SU-DHL-6 (cell line): ENCODE data around the gene PIEZO1.

Source experiments
- EZH2phosphoT487 ChIP-seq: fragments of 200-600 bp; sonication (generic), shearing (Covaris generic); conservative IDR thresholded peaks from 2 replicates; pipeline ENCODE4 v1.6.1; 2018; ENCODE audit warnings: mild to moderate bottlenecking, antibody characterized with exemption, low read length, moderate library complexity, mixed read lengths
- TF ChIP-seq, protein P1 (sequence below): fragments of 200-600 bp; sonication (generic); IDR thresholded peaks from one replicate; pipeline ENCODE4 v1.5.1; 2017; ENCODE audit warnings: antibody characterized with exemption, mild to moderate bottlenecking, low read length, moderate library complexity; ENCODE audit not compliant: insufficient read depth, poor library complexity, severe bottlenecking

DNA sequence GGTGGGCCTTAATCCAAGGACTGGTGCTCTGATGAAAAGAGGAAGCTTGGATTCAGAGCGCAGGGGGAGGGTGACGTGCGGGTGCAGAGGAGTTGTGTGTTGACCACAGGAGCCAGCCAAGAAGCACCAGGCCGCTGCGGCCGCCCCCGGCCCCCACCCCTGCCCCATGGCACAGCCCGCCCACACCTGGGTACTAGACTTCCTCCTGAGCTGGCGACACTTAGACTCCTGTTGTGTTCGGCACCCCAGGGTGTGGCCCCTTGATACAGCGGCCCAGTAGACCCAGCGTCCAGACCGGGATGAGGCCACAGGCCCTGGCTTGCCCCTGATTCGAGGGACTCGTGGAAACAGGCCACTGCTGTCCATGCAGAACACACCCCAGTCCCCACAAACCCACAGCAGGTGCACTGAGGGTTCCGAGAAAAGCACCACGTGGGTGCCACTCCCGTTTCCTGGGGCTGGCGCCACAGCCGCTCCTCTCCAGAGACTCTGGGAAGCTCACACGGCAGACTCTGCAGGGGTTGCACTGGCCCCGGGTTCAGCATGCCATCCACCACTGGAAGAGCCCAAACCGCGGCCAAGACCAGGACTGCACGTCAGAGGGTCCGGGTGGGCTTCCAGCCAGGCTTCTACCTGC is 93.0 kb downstream of the PIEZO1 start:
- TF ChIP-seq, protein P1, sequence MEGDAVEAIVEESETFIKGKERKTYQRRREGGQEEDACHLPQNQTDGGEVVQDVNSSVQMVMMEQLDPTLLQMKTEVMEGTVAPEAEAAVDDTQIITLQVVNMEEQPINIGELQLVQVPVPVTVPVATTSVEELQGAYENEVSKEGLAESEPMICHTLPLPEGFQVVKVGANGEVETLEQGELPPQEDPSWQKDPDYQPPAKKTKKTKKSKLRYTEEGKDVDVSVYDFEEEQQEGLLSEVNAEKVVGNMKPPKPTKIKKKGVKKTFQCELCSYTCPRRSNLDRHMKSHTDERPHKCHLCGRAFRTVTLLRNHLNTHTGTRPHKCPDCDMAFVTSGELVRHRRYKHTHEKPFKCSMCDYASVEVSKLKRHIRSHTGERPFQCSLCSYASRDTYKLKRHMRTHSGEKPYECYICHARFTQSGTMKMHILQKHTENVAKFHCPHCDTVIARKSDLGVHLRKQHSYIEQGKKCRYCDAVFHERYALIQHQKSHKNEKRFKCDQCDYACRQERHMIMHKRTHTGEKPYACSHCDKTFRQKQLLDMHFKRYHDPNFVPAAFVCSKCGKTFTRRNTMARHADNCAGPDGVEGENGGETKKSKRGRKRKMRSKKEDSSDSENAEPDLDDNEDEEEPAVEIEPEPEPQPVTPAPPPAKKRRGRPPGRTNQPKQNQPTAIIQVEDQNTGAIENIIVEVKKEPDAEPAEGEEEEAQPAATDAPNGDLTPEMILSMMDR: no peak
- TF ChIP-seq EZH2phosphoT487: no peak
